Testis (tissue), 2 donors: ENCODE measurements around the gene TAS1R1.

Experiments
- POLR2A ChIP-seq: fragments of 450-650 bp; IDR thresholded peaks from one replicate; pipeline ENCODE4 v1.6.1; 2017; ENCODE audit warnings: antibody characterized with exemption, mild to moderate bottlenecking, moderate library complexity
- TF ChIP-seq, protein P1 (sequence below), 3 experiments: fragments of 450-650 bp in 2 of 3; fragments of 200-600 bp in 1 of 3; sonication (generic) in 1 of 3; IDR thresholded peaks; one replicate each; pipeline ENCODE4 v1.5.1; 2016 to 2019; ENCODE audit warnings: antibody characterized with exemption in 3 of 3, mild to moderate bottlenecking in 2 of 3, moderate library complexity in 1 of 3

DNA sequence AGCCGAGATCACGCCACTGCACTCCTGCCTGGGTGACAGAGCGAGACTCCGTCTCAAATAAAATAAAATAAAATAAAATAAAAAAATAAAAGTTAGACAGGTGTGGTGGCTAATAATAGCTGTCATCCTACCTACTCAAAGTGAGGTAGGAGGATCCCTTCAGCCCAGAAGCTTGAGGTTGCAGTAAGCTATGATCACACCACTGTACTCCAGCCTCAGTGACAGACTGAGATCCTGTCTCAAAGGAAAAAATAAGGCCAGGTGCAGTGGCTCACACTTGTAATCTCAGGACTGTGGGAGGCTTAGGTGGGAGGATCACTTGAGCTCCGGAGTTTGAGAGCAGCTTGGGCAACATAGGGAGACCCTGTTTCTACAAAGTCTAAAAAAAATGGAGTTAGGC lies 18.8 kb upstream of the TAS1R1 start:
- TF ChIP-seq, protein P1, sequence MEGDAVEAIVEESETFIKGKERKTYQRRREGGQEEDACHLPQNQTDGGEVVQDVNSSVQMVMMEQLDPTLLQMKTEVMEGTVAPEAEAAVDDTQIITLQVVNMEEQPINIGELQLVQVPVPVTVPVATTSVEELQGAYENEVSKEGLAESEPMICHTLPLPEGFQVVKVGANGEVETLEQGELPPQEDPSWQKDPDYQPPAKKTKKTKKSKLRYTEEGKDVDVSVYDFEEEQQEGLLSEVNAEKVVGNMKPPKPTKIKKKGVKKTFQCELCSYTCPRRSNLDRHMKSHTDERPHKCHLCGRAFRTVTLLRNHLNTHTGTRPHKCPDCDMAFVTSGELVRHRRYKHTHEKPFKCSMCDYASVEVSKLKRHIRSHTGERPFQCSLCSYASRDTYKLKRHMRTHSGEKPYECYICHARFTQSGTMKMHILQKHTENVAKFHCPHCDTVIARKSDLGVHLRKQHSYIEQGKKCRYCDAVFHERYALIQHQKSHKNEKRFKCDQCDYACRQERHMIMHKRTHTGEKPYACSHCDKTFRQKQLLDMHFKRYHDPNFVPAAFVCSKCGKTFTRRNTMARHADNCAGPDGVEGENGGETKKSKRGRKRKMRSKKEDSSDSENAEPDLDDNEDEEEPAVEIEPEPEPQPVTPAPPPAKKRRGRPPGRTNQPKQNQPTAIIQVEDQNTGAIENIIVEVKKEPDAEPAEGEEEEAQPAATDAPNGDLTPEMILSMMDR (IDR thresholded peaks at IDR 0.05), result no peak
- no peak for TF ChIP-seq POLR2A
